B cell (primary cell): ENCODE measurements around the gene C20orf141. TPM values are rescaled to one million over a fixed set of nuclear protein-coding genes. Genes with fewer than 3 reads are reported as not detected.
A peak's percentile ranks its signal among the peaks of the same experiment; 100 is the strongest.

Experiments
- ATAC-seq: fragments of 200-7000 bp; cut with Tn5 transposase; one replicate; pipeline ENCODE4 v1.10.0; 2021; ENCODE audit warnings: low read depth, mild to moderate bottlenecking, moderate number of reproducible peaks, moderate library complexity
- CTCF ChIA-PET: fragments of 350-600 bp; sonication (Branson Sonifier 250); formaldehyde crosslinking; loops from one replicate; lab custom pipeline; 2021; ENCODE audit warnings: antibody characterized with exemption, inconsistent platforms; lab: Charles Lee
- POLR2A ChIA-PET: fragments of 350-600 bp; sonication (Branson Sonifier 250); formaldehyde crosslinking; loops from one replicate; lab custom pipeline; 2021; ENCODE audit warnings: antibody characterized with exemption; lab: Charles Lee
- DNase-seq: peaks from one replicate; pipeline ENCODE4 v3.0.0; 2013
- H2AFZ ChIP-seq: 2 replicates; pipeline ENCODE4 v1.6.1; 2012; ENCODE audit warnings: mild to moderate bottlenecking, low read depth, low read length; ENCODE audit not compliant: insufficient read depth, poor library complexity, severe bottlenecking
- H3K27ac ChIP-seq, 2 donors: 1 replicate in 1 of 2; 2 replicates in 1 of 2; pipeline ENCODE4 v1.5.1; 2012 to 2013; ENCODE audit warnings: low read length in 2 of 2, mild to moderate bottlenecking in 2 of 2, moderate library complexity in 1 of 2
- H3K27me3 ChIP-seq, 4 experiments: fragments of 200-600 bp in 1 of 4; sonication (generic) in 1 of 4; replicated peaks in 1 of 4; 1 replicate in 2 of 4; 2 replicates in 2 of 4; pipeline versions ENCODE4 v1.6.1 to v1.7.0; 2013 to 2016; ENCODE audit warnings: low read length in 3 of 4, mild to moderate bottlenecking in 2 of 4, mixed read lengths in 1 of 4, moderate library complexity in 1 of 4; ENCODE audit not compliant: insufficient read depth in 4 of 4, control insufficient read depth in 3 of 4; ENCODE audit errors: control extremely low read depth in 1 of 4
- H3K36me3 ChIP-seq, 2 experiments: replicated peaks in 1 of 2; 1 replicate in 1 of 2; 2 replicates in 1 of 2; pipeline versions ENCODE4 v1.6.1 to v1.7.1; 2013; ENCODE audit warnings: low read length in 1 of 2; ENCODE audit not compliant: insufficient read depth in 2 of 2, control insufficient read depth in 1 of 2; ENCODE audit errors: control extremely low read depth in 1 of 2, extremely low read depth in 1 of 2
- H3K4me1 ChIP-seq, 2 donors: fragments of 200-600 bp in 1 of 2; sonication (generic) in 1 of 2; 1 replicate in 1 of 2; 2 replicates in 1 of 2; pipeline versions ENCODE4 v1.5.1 to v1.6.1; 2013 to 2017; ENCODE audit warnings: low read length in 2 of 2; ENCODE audit not compliant: control insufficient read depth in 2 of 2, insufficient read depth in 2 of 2
- H3K4me2 ChIP-seq: replicated peaks from 2 replicates; pipeline ENCODE3; 2012; ENCODE audit warnings: mild to moderate bottlenecking, low read depth, low read length; ENCODE audit not compliant: poor library complexity, severe bottlenecking
- H3K4me3 ChIP-seq, 5 experiments: fragments of 200-600 bp in 1 of 5; sonication (generic) in 1 of 5; 1 replicate in 3 of 5; 2 replicates in 2 of 5; pipeline versions ENCODE4 v1.5.1 to v1.7.0; 2011 to 2016; ENCODE audit warnings: low read length in 4 of 5, mild to moderate bottlenecking in 4 of 5, low read depth in 2 of 5, control low read depth in 1 of 5, moderate library complexity in 1 of 5; ENCODE audit not compliant: insufficient read depth in 1 of 5; ENCODE audit errors: control extremely low read depth in 1 of 5, extremely low read depth in 1 of 5
- H3K79me2 ChIP-seq: fragments of 200-600 bp; sonication (generic); one replicate; pipeline ENCODE4 v1.6.0; 2016; ENCODE audit warnings: low read length; ENCODE audit not compliant: control insufficient read depth, insufficient read depth
- H3K9ac ChIP-seq: fragments of 200-600 bp; sonication (generic); 2 replicates; pipeline ENCODE4 v1.6.1; 2017; ENCODE audit warnings: mild to moderate bottlenecking, low read length, moderate library complexity
- H3K9me3 ChIP-seq, 3 donors: one replicate each; pipeline versions ENCODE4 v1.6.1 to v1.7.1; 2013; ENCODE audit warnings: low read length in 2 of 3; ENCODE audit not compliant: control insufficient read depth in 2 of 3, insufficient read depth in 1 of 3; ENCODE audit errors: control extremely low read depth in 1 of 3
- H4K20me1 ChIP-seq: 2 replicates; pipeline ENCODE4 v1.6.0; 2012; ENCODE audit warnings: mild to moderate bottlenecking, low read length; ENCODE audit not compliant: insufficient read depth, control insufficient read depth, poor library complexity, severe bottlenecking
- H3K27ac Mint-ChIP-seq: one replicate; pipeline ENCODE4 v1.8.0; 2021; ENCODE audit warnings: mixed read lengths
- H3K27me3 Mint-ChIP-seq: one replicate; pipeline ENCODE4 v1.8.0; 2021; ENCODE audit warnings: mixed read lengths
- H3K4me1 Mint-ChIP-seq: one replicate; pipeline ENCODE4 v1.8.0; 2021; ENCODE audit warnings: mixed read lengths
- H3K4me3 Mint-ChIP-seq: one replicate; pipeline ENCODE4 v1.8.0; 2021; ENCODE audit warnings: mixed read lengths
- H3K9me3 Mint-ChIP-seq: one replicate; pipeline ENCODE4 v1.8.0; 2022; ENCODE audit warnings: mixed read lengths; ENCODE audit not compliant: insufficient read depth
- CTCF ChIP-seq: fragments of 200-600 bp; IDR thresholded peaks from one replicate; pipeline ENCODE4 v1.8.0; 2022; ENCODE audit warnings: antibody characterized with exemption, mild to moderate bottlenecking
- EZH2 ChIP-seq: IDR thresholded peaks from 2 replicates; pipeline ENCODE4 v1.6.1; 2012; ENCODE audit warnings: borderline replicate concordance, low read depth, mild to moderate bottlenecking, moderate library complexity, low read length; ENCODE audit not compliant: insufficient read depth, poor library complexity, severe bottlenecking
- WGBS: methylation state at CpG from one replicate; pipeline ENCODE4 v1.1.5; 2013; ENCODE audit warnings: missing lambda C conversion rate; ENCODE audit not compliant: insufficient coverage; 5-methylcytosine and 5-hydroxymethylcytosine counted together
- intact Hi-C: fragments of 100-400 bp; cut with micrococcal nuclease; formaldehyde crosslinking; loops from one replicate; pipeline ENCODE4 v1.10.0; 2022
- polyA plus RNA-seq: library from polyadenylated mRNA; depleted of rRNA; stranded (reverse); fragments of >200 nt; gene quantifications from 2 replicates; pipeline ENCODE4 v1.2.3, GENCODE V29; 2012
- total RNA-seq, 2 donors: library from RNA; stranded (reverse); fragments of 120-200 nt in 1 of 2; gene quantifications; 1 replicate in 1 of 2; 2 replicates in 1 of 2; pipeline versions ENCODE4 v1.2.3 to v1.2.4, GENCODE V29; 2013 to 2022

C20orf141 gene
- total and polyA plus RNA-seq, 2 donors (not counting 1 experiment from before 2014, with no cell fraction given) = not detected

DNA sequence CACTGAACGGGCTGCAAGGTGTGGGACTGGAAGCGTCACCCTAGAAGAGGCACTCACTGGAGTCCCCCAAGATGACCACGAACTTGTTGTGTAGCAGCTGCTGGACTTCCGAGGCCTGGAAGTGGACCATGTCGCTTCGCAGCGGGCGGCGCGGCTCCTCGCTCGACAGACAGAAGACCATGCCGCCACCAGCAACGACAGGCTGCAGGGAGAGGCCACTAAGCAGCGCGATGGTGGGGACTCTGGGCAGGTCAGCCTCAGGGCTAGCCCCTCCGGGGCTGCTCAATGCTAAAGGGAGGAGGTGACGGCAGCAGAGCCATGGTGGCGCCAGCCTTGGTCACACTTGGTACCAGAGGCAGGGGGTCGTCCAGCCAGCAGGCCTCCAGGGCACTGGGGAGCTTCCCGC lies 24.9 kb downstream of the C20orf141 start:
- peak overlapping the region; percentile 93 for H3K4me2 ChIP-seq
- H3K27ac ChIP-seq = peak overlapping the region in 1 of 2 donors; percentile 85
- Mint-ChIP-seq H3K27me3 (no peaks in the 10 kb centered on the region), H3K4me3 (peak overlapping the region; percentile 91), H3K27ac (peak overlapping the region; percentile 88), H3K9me3 (no peaks in the 10 kb centered on the region), H3K4me1 (peaks cover 22% of the 10 kb centered on the region)
- H3K4me3 ChIP-seq = peak overlapping the region in 4 of 5 experiments; percentile 63 to 90 (median 84)
- no peaks in the 10 kb centered on the region for H4K20me1 ChIP-seq
- ATAC-seq (no peak), DNase-seq (no peak)
- TF ChIP-seq EZH2 (no peak), CTCF (no peak)
- H3K27me3 ChIP-seq = no peaks in the 10 kb centered on the region
- WGBS = 90% methylated on average over 21 of the region's 21 CpGs
- peaks cover 0 to 3% (median 0%) of the 10 kb centered on the region in 3 donors for H3K9me3 ChIP-seq
- peaks cover 16 to 27% of the 10 kb centered on the region in 2 donors for H3K4me1 ChIP-seq
- H3K9ac ChIP-seq = peak overlapping the region; percentile 87
- CTCF ChIA-PET = interaction anchor here (1.5 to 2.2 kb wide), 2 partner anchors 33 to 87 kb away, joined by 4 to 7 read pairs; no protein-coding TSS in a partner anchor
- peak overlapping the region; percentile 100 for H2AFZ ChIP-seq
- POLR2A ChIA-PET = interaction anchor here (0.6 to 1.1 kb wide), 2 partner anchors 33 to 368 kb away, joined by 4 to 7 read pairs; partner anchors contain the start of gene PTPRA
- H3K79me2 ChIP-seq = peaks cover 26% of the 10 kb centered on the region
- intact Hi-C loops = loop anchor here (1.0 to 2.0 kb wide), 2 partner anchors 34 to 187 kb away; partner anchors contain the start of genes NOP56 and PTPRA
- H3K36me3 ChIP-seq = peaks cover 0 to 2% of the 10 kb centered on the region in 2 experiments
